MV-4-11 (cell line): Measurements from ENCODE around the gene PLPPR5.
A peak's percentile ranks its signal among the peaks of the same experiment; 100 is the strongest.
"Not testable (repeated sequence)": the region's sequence is repeated elsewhere in the genome, so short reads cannot be mapped to it uniquely, and the experiment has no call there.

Experiments used
- DNase-seq: peaks from one replicate; lab custom pipeline; 2025; lab: John Stamatoyannopoulos, UW

The PLPPR5 gene

GRCh38 chr1:98919211-98919610 is 85.5 kb downstream of the PLPPR5 start:
- DNase-seq, result no peak

GRCh38 chr1:98914547-98914946 is 90.1 kb downstream of the PLPPR5 start:
- DNase-seq, result no peak

GRCh38 chr1:98910827-98911226 is 93.8 kb downstream of the PLPPR5 start:
- no peak for DNase-seq

GRCh38 chr1:98908980-98909379 is 95.7 kb downstream of the PLPPR5 start:
- no peak for DNase-seq

DNA sequence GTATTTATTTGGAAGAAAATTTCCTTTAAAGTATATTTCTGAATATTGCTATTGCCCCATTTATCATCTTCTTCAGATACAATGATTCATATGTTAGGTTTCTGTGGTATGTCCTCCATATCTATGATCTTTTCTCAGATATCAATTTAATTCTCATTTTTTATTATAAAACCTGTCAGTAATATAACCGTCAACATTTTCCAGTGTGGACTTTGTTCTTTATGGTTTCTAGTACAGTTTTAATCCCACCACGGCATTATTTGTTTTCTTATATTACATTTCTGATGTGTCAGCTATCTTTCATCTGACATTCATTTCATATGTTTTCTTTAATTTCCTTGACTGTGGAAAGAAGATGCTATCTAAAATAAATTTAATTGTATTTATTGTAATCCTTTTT is 97.9 kb downstream of the PLPPR5 start:
- no peak for DNase-seq

GRCh38 chr1:98906361-98906760 is 98.3 kb downstream of the PLPPR5 start:
- DNase-seq, result no peak

DNA sequence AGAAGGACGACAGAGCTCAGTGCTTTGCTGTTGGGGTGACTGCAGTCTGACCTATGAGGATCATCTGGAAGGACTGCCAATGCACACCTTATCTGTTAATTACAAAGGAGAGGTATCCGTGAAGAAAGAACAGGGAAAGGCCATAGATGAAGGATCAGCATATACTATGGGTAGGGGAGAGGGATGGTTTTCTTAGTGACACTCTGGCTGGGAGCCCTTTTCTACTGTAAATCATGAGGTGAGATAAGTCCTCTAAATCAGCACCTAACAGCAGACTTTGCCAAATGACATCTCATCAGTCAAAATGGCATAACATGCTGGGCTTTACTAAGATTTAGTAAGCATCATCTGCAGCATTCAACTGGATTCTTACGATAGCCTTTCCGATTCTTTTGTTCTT is 100.0 kb downstream of the PLPPR5 start:
- no peak for DNase-seq

DNA sequence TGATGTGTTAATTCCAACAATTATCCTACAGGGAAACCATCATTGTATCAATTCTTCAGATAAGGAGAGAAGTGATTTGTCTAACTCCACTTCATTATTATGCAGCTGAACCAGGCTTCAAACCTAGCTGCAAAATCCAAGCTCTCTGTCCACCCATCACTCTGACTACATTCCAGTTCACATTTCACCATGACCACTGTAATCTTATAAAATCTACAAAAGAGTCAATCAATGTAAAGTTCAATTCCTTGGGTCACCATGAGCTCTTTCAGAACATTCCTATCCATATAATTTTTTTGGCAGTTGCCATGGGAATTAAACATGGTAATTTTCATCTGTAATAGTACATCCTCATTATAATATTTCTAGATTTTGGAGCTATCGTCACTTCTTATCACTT is 100.9 kb downstream of the PLPPR5 start:
- DNase-seq, result no peak

GRCh38 chr1:98903261-98903660 is 101.4 kb downstream of the PLPPR5 start:
- no peak for DNase-seq

DNA sequence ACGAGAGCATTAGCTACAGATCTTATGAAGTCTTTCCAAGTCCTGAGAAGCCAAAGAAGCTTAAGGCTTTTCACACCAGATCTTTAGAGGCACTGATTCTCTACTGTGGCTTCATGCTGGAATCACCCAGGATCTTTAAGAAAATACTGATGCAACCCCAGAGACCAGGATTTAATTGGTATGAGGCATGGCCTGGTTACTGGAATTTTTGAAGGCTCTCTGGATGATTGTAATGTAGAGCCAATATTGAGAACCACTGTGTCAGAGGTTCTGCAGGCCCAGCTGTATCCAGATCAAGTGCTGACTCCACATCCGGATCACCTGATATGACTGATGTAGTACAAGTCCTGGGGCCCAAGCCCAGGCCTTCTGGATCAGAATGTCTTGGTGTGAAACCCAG is 105.7 kb downstream of the PLPPR5 start:
- no peak for DNase-seq

GRCh38 chr1:98897479-98897878 is 107.2 kb downstream of the PLPPR5 start:
- no peak for DNase-seq

DNA sequence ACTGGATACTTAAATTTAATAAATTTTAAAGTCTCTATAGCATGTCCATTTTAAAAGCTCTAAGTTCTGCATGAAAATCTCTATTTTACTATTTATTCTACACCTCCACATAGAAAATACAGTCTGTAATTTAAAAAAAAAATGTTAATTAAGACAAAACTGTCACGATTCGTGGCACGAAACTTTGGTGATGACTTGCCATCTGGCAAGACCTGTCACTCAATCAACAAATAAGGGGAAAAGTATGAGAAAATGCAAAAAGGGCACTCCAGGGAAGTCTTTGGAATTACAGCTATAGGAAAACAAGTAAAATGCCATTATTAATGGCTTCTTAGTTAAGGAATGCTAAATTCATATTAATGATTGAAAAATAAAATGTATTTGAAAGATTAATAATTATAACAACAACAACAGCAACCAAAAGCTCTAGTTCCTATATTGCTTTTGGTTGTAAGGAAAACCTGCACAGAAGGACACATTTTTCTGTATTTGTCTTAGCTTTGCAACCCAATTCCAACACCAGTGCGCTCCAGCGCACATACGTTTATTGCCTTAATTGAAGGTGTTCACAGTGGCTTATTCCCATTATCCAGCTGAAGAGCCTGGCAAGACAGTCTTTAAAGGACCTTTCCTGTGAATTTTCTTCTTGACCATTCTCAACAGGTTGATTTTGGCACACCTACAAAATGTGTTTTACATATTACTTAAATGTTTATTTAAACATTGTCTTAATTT is 107.8 kb downstream of the PLPPR5 start:
- no peak for DNase-seq

- DNase-seq, result no peak
These were observed 111.3 kb downstream of the PLPPR5 start for GRCh38 chr1:98893371-98893770.

DNA sequence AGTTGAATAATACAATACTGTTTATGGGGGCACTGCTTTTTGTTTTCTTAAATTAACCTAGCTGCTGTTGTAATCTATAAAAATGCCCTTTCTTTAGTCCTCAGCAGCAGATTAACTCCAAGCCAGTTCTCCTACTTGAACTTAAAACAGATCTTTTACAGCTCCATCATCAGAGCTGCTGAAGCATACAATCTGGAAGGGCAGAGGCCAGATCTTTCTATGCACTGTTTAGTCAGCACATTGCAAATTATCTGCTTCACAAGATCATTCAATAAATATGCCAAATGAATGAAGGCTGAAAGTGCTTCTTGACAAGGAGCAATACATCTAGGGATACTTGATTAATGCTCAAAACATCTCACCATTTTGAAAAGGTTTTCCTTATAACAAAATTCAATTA is 115.8 kb downstream of the PLPPR5 start:
- DNase-seq, result no peak

DNA sequence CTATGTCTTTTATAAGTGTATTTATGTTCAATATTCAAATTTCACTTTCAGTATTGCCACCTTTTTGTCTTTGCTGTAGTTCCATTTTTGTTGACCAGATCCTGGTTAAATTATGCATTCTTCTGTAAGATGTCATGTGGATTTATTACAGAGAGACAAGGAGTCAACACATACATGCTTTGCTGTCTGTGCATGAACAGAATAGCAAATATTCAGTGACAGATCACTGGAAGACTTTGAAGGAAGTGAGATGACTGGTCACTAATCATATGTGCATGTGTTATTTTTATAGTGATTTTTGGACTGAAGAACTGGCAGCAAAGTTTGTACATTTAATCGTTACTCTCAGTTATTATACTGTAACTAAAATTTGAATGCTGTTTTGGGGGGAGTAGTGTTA is 117.2 kb downstream of the PLPPR5 start:
- no peak for DNase-seq

DNA sequence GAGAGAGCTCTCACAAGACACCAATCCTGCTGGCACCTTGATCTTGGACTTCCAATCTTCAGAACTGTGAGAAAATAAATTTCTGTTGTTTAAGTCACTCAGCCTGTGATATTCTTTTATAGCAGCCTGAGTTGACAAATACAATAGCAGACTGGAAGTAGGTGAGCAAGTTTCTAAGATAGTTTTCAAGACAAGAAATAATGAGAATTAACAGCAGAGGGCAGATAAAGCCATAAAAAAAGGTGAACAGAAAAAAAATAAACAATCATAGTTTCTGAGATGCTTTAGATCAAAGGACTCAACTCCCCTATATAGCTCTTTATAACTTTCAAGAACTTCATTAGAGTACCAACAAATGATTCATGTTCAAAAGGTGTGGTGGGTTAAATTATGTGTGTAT is 119.8 kb downstream of the PLPPR5 start:
- no peak for DNase-seq

DNA sequence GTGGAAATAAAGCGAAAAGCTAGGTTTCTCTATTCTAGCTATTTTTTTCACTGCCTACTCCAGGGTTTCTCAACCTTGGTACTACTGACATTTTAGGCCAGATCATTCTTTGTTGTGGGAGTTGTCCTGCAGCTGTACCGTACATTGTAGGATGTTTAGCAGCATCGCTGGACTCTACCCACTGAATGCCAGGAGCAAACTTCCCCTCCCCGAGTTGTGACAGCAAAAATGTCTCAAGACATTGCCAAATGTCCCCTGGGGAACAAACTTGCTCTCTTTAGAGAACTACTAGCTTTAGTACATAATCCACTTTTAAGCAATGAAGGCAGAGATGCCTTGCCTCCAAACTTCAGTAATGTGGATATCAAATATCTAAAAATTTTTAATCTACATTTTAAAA is 122.8 kb downstream of the PLPPR5 start:
- DNase-seq, result peak; percentile 5

GRCh38 chr1:98881234-98881633 is 123.4 kb downstream of the PLPPR5 start:
- DNase-seq, result not testable (repeated sequence)

DNA sequence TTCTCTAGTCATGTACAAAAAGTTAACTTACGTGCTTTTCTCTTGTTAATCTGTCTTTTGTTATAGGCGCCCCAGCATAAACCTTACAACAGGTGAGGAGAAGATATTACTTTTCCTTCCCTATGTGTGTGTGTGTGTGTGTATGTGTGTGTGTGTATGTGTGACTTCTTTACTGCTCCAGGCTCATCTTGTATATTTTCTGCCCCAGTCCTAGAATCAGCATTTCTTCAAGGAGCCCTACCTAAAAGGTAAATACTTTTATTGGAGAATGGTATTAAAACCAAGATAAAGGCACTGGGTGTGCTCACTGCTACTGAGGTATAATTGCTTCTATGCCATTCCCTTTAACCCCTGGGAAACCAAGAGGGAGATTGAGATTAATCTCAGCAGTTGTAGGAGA is 129.8 kb downstream of the PLPPR5 start:
- no peak for DNase-seq

DNA sequence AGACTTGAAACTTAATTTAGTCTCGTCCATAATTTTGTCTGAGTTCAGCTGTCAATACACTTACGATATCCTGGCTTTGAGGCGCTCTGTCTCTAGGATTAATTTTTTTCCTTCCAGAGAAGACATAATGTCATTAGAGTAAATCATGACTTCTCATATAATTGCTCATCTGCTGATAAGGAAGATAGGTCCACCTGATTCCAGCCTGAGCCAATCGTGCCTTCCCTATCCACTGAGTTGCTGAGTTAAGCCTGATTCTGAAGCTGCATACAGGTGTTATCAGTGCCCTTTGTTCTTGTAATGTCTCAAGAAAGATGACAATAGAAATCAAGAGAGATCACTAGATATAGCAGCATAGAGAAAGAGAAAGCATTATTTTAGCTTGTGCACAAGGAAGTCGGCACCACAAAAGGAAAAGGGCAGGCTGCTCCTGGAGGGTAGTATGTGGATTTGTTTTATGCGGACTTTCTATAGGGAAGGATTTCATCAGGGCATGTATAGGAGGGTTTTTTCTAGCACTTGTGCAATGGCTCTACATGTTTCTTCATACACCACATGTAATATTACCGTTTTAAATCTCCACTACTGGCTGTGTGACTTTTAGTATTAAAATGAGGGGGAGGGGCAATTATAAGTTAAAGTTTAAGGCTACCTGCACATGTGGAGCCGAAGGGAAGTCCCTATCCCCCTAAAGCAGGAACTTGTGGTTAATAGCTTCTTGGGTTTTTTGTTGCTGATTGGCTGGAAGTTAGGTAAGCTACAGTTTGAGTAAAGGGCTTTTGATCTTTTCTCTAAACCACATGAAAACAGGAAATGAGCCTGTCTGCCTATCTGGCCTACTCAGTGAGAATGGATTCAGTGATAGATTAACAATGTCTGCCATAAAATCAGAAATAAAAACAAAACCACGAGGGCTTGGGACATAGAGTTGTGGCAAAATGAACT is 133.4 kb downstream of the PLPPR5 start:
- DNase-seq, result peak; percentile 96

DNA sequence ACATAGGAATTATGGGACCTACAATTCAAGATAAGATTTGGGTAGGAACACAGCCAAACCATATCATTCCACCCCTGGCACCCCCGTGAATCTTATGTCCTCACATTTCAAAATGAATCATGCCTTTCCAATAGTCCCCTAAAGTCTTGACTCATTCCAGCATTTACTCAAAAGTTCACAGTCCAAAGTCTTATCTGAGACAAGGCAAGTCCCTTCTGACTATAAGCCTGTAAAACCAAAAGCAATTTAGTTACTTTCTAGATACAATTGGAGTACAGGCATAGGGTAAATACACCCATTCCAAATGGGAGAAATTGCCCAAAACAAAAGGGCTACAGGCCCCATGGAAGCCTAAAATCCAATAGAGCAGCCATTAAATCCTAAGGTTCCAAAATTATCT is 138.9 kb downstream of the PLPPR5 start:
- no peak for DNase-seq

- DNase-seq, result no peak
These were observed 144.3 kb downstream of the PLPPR5 start for GRCh38 chr1:98860329-98860728.

DNA sequence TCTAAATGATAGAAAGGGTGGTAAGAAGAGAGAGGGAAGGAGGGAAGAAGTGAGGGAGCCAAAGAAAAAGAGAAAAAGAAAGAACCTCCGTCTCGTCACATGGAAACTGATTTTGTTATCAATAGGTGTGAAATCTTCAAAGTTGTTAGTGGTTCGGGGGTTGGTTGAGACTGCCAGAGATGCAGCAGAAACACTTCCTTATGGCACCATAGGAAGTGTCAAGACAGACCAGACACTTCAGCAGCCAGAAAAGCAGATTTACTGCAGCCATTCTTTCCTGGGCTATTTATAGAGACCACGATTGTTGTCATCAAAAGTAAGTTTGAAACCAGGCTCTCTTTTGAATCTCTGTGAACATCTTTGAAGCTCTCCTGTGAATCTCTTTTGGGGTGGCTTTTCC is 150.5 kb downstream of the PLPPR5 start:
- no peak for DNase-seq
